Measurements from ENCODE around the gene APLN. TPM values are rescaled to one million over a fixed set of nuclear protein-coding genes. Genes with fewer than 3 reads are reported as not detected.

APLN gene
- total RNA-seq, 1 donor from 2014 or later: 0.32 TPM

- Mint-ChIP-seq H3K4me1 (ENCODE audit: low read depth) (peaks cover 3% of the 10 kb centered on the region), H3K36me3 (ENCODE audit: low read depth) (no peaks in the 10 kb centered on the region), H3K27me3 (ENCODE audit: low read depth) (peaks cover 25% of the 10 kb centered on the region), H3K4me3 (ENCODE audit: low read depth) (peak overlapping the region; percentile 49), H3K9me3 (no peaks in the 10 kb centered on the region), H3K27ac (no peak overlapping the region)
- no peak for DNase-seq (ENCODE audit: low spot score)
- intact Hi-C loops (cut with micrococcal nuclease): no loop called here
Measured at GRCh38 chrX:129653971-129654651, 645 bp downstream of the APLN start.

GRCh38 chrX:129653181-129653970, 1.4 kb downstream of the APLN start:
- Mint-ChIP-seq H3K4me3 (ENCODE audit: low read depth) (peak overlapping the region; percentile 45), H3K27ac (no peak overlapping the region), H3K27me3 (ENCODE audit: low read depth) (peaks cover 25% of the 10 kb centered on the region), H3K9me3 (no peaks in the 10 kb centered on the region), H3K36me3 (ENCODE audit: low read depth) (no peaks in the 10 kb centered on the region), H3K4me1 (ENCODE audit: low read depth) (peaks cover 3% of the 10 kb centered on the region)
- intact Hi-C loops (cut with micrococcal nuclease): no loop called here
- no peak for DNase-seq (ENCODE audit: low spot score)

GRCh38 chrX:129652565-129653169, 2.1 kb downstream of the APLN start:
- Mint-ChIP-seq H3K27me3 (ENCODE audit: low read depth) (peaks cover 25% of the 10 kb centered on the region), H3K27ac (no peak overlapping the region), H3K36me3 (ENCODE audit: low read depth) (no peaks in the 10 kb centered on the region), H3K4me1 (ENCODE audit: low read depth) (peaks cover 3% of the 10 kb centered on the region), H3K9me3 (no peaks in the 10 kb centered on the region), H3K4me3 (ENCODE audit: low read depth) (no peak overlapping the region)
- DNase-seq (ENCODE audit: low spot score): no peak
- intact Hi-C loops (cut with micrococcal nuclease): no loop called here

GRCh38 chrX:129651756-129652564, 2.8 kb downstream of the APLN start:
- H3K27ac Mint-ChIP-seq: no peak overlapping the region
- H3K9me3 Mint-ChIP-seq: no peaks in the 10 kb centered on the region
- peaks cover 3% of the 10 kb centered on the region for H3K4me1 Mint-ChIP-seq (ENCODE audit: low read depth)
- no peaks in the 10 kb centered on the region for H3K36me3 Mint-ChIP-seq (ENCODE audit: low read depth)
- H3K4me3 Mint-ChIP-seq (ENCODE audit: low read depth): no peak overlapping the region
- intact Hi-C loops (cut with micrococcal nuclease): no loop called here
- peaks cover 25% of the 10 kb centered on the region for H3K27me3 Mint-ChIP-seq (ENCODE audit: low read depth)
- DNase-seq (ENCODE audit: low spot score): no peak

GRCh38 chrX:129650821-129651510, 3.8 kb downstream of the APLN start:
- Mint-ChIP-seq H3K4me3 (ENCODE audit: low read depth) (no peak overlapping the region), H3K4me1 (ENCODE audit: low read depth) (peaks cover 3% of the 10 kb centered on the region), H3K27ac (no peak overlapping the region), H3K9me3 (no peaks in the 10 kb centered on the region), H3K36me3 (ENCODE audit: low read depth) (no peaks in the 10 kb centered on the region), H3K27me3 (ENCODE audit: low read depth) (peaks cover 24% of the 10 kb centered on the region)
- no peak for DNase-seq (ENCODE audit: low spot score)
- intact Hi-C loops (cut with micrococcal nuclease): no loop called here

DNA sequence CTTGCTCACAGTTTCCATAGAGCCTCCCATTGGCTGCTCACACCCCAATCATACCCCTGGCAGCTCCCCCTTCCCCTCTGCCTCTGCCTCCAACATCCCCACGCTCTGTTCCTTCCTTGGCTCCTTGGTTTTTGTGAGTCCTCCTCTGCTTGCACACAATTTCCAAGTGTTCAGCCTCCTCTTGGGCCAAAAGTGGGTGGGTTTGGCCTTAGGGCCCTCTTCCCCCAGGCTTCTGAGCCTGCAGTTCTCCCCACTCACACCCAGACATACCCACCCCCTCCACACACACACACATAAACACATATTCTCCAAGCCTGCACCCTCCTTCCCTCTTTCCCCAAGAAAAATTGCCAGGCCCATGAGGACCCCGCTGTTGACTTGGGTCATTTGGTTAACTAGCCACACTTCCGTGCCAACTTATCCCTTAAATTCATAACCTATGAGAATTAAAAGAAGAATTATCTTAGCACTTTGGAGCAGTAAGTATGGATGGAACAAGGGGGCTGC, 4.5 kb downstream of the APLN start:
- H3K27ac Mint-ChIP-seq: no peak overlapping the region
- DNase-seq (ENCODE audit: low spot score): no peak
- H3K27me3 Mint-ChIP-seq (ENCODE audit: low read depth): peaks cover 17% of the 10 kb centered on the region
- intact Hi-C loops (cut with micrococcal nuclease): no loop called here
- no peak overlapping the region for H3K4me3 Mint-ChIP-seq (ENCODE audit: low read depth)
- H3K4me1 Mint-ChIP-seq (ENCODE audit: low read depth): no peaks in the 10 kb centered on the region
- no peaks in the 10 kb centered on the region for H3K9me3 Mint-ChIP-seq
- H3K36me3 Mint-ChIP-seq (ENCODE audit: low read depth): no peaks in the 10 kb centered on the region

DNA sequence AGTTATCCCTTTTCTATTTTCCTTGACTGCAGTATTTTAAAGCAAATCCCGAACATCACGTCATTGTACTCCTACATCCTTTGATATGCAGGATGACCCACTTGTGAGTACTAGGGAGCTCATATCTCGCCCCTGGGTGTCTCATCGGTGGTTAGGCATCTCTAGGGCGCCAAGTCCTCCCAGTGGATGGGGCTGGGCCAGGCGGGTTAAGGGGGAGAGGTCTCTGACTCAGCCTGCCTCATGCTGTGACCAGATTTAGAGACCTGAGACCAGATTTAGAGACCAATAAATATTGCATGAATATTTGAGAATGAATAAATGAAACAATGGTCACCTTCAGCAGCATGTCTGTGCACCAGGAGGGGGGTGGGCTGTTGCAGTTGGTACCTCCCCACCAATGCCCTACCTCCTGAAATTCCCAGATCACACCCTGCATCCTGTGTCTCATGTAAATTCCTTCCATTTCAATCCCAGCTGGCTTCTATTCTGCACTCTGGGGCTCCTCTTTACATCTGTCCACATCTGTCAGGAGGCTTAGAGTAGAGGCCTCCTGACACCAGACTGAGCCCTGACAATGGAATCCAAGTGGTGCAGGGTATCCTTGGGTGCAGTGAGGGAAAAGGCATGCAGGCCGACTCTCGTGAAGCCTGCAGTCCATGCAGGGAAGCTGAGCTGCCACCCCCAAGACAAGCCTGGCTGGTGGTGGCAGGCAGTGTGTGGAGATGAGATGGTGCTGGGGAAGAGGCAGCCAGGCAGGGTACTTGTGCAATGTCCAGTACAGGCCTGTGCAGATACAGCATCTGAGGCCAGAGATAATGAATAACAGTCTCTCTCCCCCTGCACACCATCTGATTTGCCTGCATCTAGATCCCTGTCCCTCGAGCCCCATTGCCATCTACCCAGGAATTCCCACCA, 5.2 kb downstream of the APLN start:
- Mint-ChIP-seq H3K36me3 (ENCODE audit: low read depth) (no peaks in the 10 kb centered on the region), H3K27me3 (ENCODE audit: low read depth) (peaks cover 19% of the 10 kb centered on the region), H3K9me3 (no peaks in the 10 kb centered on the region), H3K27ac (no peak overlapping the region), H3K4me1 (ENCODE audit: low read depth) (no peaks in the 10 kb centered on the region), H3K4me3 (ENCODE audit: low read depth) (no peak overlapping the region)
- no peak for DNase-seq (ENCODE audit: low spot score)
- intact Hi-C loops (cut with micrococcal nuclease): no loop called here

DNA sequence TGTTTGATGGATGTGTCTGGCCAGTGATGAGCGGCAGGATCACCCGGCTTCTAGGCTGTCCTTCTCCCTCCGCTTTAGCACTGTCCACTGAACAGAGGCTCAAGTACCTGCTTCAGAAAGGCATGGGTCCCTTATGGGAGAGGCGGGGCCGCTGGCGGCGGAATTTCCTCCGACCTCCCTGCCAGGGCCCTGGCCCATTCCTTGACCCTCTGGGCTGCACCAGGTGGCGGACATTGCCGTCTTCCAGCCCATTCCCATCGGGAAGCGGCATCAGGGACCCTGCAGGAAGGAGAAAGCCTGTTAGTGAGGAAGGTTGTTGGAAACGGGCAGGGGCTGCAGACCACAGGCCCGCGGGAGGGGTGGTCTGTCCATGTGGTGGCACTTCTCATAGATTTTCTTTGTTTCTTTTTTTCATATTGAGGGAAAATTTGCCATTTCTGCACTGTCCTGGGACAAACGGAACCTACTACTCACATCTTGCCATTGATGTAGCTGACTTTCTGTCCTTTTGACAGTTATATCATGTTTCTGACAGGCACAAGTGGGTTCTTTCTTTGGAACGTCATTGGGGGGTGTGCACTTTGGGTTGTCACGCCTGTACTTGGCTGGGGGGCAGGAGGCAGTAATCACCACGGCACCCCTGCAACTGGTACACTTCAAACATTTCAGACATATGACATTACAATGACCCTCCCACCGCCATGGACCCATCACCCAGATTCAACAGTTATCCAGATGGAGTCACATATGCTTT, 6.1 kb downstream of the APLN start:
- no peak for DNase-seq (ENCODE audit: low spot score)
- Mint-ChIP-seq H3K36me3 (ENCODE audit: low read depth) (no peaks in the 10 kb centered on the region), H3K27ac (no peak overlapping the region), H3K9me3 (no peaks in the 10 kb centered on the region), H3K4me1 (ENCODE audit: low read depth) (no peaks in the 10 kb centered on the region), H3K4me3 (ENCODE audit: low read depth) (no peak overlapping the region), H3K27me3 (ENCODE audit: low read depth) (peaks cover 19% of the 10 kb centered on the region)
- intact Hi-C loops (cut with micrococcal nuclease): no loop called here

DNA sequence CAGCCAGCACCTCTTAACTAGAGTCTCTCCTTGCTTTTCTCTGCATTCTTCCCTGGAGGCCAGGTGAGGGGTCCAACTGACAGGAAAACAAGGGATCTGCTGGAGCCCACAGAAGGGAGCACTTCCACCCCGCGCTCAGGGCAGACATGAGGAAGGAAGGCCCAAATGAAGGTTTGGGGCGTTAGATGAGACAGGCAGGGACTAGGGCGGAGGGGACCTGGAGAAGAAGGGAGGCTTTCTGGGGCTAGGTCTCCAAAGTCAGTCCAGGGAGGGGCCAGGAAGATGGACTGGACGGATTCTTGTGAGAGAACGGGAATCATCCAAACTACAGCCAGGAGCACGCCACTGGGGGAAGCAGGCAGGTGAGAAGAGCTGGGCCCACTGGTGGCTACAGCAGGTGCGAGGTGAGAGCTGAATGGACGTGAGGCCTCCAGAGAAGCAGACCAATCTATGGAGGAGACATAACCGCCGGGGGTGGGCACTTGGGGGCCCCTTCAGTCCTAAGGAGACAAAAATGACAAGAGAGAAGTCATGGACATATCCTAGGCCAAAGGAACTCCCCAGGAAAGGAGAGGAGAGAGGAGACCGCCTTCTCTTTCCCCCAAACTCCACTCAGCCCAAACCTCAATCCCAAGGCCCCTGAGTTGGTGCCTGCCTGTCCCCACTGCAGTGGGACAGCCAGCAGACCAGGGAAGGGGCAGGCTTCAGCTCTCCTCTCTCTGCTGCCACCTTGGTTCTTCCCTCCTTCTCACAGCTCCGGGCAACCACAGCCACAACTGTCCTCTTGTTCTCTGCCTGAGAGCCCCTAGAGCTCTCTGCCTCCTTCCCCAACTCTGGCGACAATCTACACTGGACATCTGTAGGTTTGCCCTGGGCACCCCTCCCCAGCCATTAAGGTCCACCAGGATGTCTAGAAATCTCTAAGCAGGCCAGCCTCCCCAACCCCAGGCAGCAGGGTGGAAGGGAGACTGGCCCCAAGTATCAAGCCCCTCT, 7.0 kb downstream of the APLN start:
- DNase-seq (ENCODE audit: low spot score): no peak
- intact Hi-C loops (cut with micrococcal nuclease): no loop called here
- no peak overlapping the region for H3K4me3 Mint-ChIP-seq (ENCODE audit: low read depth)
- H3K36me3 Mint-ChIP-seq (ENCODE audit: low read depth): no peaks in the 10 kb centered on the region
- no peak overlapping the region for H3K27ac Mint-ChIP-seq
- H3K9me3 Mint-ChIP-seq: no peaks in the 10 kb centered on the region
- no peaks in the 10 kb centered on the region for H3K4me1 Mint-ChIP-seq (ENCODE audit: low read depth)
- H3K27me3 Mint-ChIP-seq (ENCODE audit: low read depth): peaks cover 16% of the 10 kb centered on the region
